A549 (cell line): Measurements from ENCODE around the gene TMEM87B. TPM values are rescaled to one million over a fixed set of nuclear protein-coding genes. Genes with fewer than 3 reads are reported as not detected.

ENCODE experiments used
- ATAC-seq, 2 experiments: fragments of 200-7000 bp in 1 of 2; fragments of >200 bp in 1 of 2; cut with Nextera tagmentation in 1 of 2; cut with Tn5 transposase in 1 of 2; 3 replicates each; pipeline versions ENCODE4 v1.8.0 to v1.9.1; 2018 to 2020; ENCODE audit warnings: mild to moderate bottlenecking in 1 of 2, moderate library complexity in 1 of 2
- CTCF ChIA-PET: fragments of 300-600 bp; sonication (Branson Sonifier 250); formaldehyde crosslinking; extraction: SDS; loops from one replicate; lab custom pipeline; 2021; ENCODE audit warnings: antibody characterized with exemption, inconsistent platforms; lab: Yijun Ruan, JAX
- POLR2A ChIA-PET: fragments of 350-600 bp; formaldehyde crosslinking; extraction: SDS; loops from one replicate; lab custom pipeline; 2021; ENCODE audit warnings: antibody characterized with exemption, inconsistent platforms; lab: Yijun Ruan, JAX
- DNase-seq, 2 experiments: peaks; one replicate each; pipeline versions ENCODE4 v3.0.0 to v3.0.0-alpha.2; 2011 to 2016; ENCODE audit warnings: low read depth in 1 of 2, low spot score in 1 of 2
- FAIRE-seq: peaks from 2 replicates; lab custom pipeline; 2011; peaks lifted over from hg19 to GRCh38; lab: Jason Lieb, UNC
- H3K27ac ChIP-seq, 2 experiments: fragments of >200 bp; sonication (Bioruptor Twin); formaldehyde crosslinking; 3 replicates each; pipeline ENCODE4 v1.5.1; 2016 to 2017
- H3K4me1 ChIP-seq: fragments of >200 bp; sonication (Bioruptor Twin); formaldehyde crosslinking; 3 replicates; pipeline ENCODE4 v1.6.1; 2016
- H3K4me2 ChIP-seq: fragments of >200 bp; sonication (Bioruptor Twin); formaldehyde crosslinking; 3 replicates; pipeline ENCODE4 v1.6.1; 2016
- H3K4me3 ChIP-seq: fragments of >200 bp; sonication (Bioruptor Twin); formaldehyde crosslinking; 3 replicates; pipeline ENCODE4 v1.5.1; 2016
- H3K9me3 ChIP-seq: fragments of >200 bp; sonication (Bioruptor Twin); formaldehyde crosslinking; 3 replicates; pipeline ENCODE4 v1.6.1; 2016
- EHF ChIP-seq: fragments of 250-450 bp; sonication (Bioruptor Pico); IDR thresholded peaks from 2 replicates; pipeline ENCODE4 v1.5.0; 2020; ENCODE audit warnings: mild to moderate bottlenecking
- ESRRA ChIP-seq: fragments of 150-350 bp; IDR thresholded peaks from 2 replicates; pipeline ENCODE4 v1.6.1; 2014; ENCODE audit warnings: mild to moderate bottlenecking, low read length, borderline replicate concordance
- FOSB ChIP-seq: fragments of 250-450 bp; sonication (Bioruptor Pico); IDR thresholded peaks from 2 replicates; pipeline ENCODE4 v1.5.0; 2020; ENCODE audit warnings: mild to moderate bottlenecking, moderate library complexity
- FOXS1 ChIP-seq: fragments of 250-450 bp; sonication (Bioruptor Pico); IDR thresholded peaks from 2 replicates; pipeline ENCODE4 v1.5.0; 2020; ENCODE audit warnings: mild to moderate bottlenecking, moderate library complexity
- HOXB13 ChIP-seq: fragments of 250-450 bp; sonication (Bioruptor Pico); IDR thresholded peaks from 2 replicates; pipeline ENCODE4 v1.5.0; 2020; ENCODE audit warnings: low read depth, mild to moderate bottlenecking, moderate library complexity
- MAZ ChIP-seq: fragments of 150-350 bp; IDR thresholded peaks from 2 replicates; pipeline ENCODE4 v1.6.1; 2014; ENCODE audit warnings: antibody characterized with exemption, low read depth, low read length, borderline replicate concordance
- NFE2L2 ChIP-seq: fragments of 150-350 bp; conservative IDR thresholded peaks from 2 replicates; pipeline ENCODE4 v1.6.1; 2014; ENCODE audit warnings: low read length
- NPAS2 ChIP-seq: fragments of 250-450 bp; sonication (Bioruptor Pico); IDR thresholded peaks from 2 replicates; pipeline ENCODE4 v1.8.0; 2022; ENCODE audit warnings: mild to moderate bottlenecking, moderate library complexity, borderline replicate concordance
- NR3C1 ChIP-seq: fragments of >200 bp; sonication (Bioruptor Twin); formaldehyde crosslinking; IDR thresholded peaks from 3 replicates; pipeline ENCODE4 v1.6.1; 2017
- POLR2A ChIP-seq: IDR thresholded peaks from 2 replicates; pipeline ENCODE4 v1.6.1; 2012; ENCODE audit warnings: mild to moderate bottlenecking, low read length
- RAD21 ChIP-seq, 2 experiments: fragments of >200 bp in 1 of 2; sonication (Bioruptor Twin) in 1 of 2; formaldehyde crosslinking in 1 of 2; IDR thresholded peaks in 1 of 2; conservative IDR thresholded peaks in 1 of 2; 2 replicates in 1 of 2; 3 replicates in 1 of 2; pipeline ENCODE4 v1.6.1; 2012 to 2018; ENCODE audit warnings: inconsistent platforms in 1 of 2
- RARB ChIP-seq: fragments of 250-450 bp; sonication (Bioruptor Pico); IDR thresholded peaks from 2 replicates; pipeline ENCODE4 v1.8.0; 2021; ENCODE audit warnings: mild to moderate bottlenecking, moderate library complexity
- RFX5 ChIP-seq: fragments of 450-650 bp; IDR thresholded peaks from 2 replicates; pipeline ENCODE4 v1.7.1; 2014; ENCODE audit warnings: antibody characterized with exemption, mild to moderate bottlenecking, moderate library complexity
- ZNF302 ChIP-seq: fragments of 250-450 bp; sonication (Bioruptor Pico); IDR thresholded peaks from 2 replicates; pipeline ENCODE4 v1.9.0; 2021; ENCODE audit warnings: inconsistent platforms, mild to moderate bottlenecking, moderate library complexity
- WGBS: methylation state at CpG from one replicate; pipeline ENCODE4 v1.1.6; 2017; ENCODE audit errors: missing lambda C conversion rate; 5-methylcytosine and 5-hydroxymethylcytosine counted together
- polyA plus RNA-seq, 4 experiments: library from polyadenylated mRNA; depleted of rRNA in 3 of 4; stranded (reverse); fragments of >200 nt; fragmentation: RNase III in 1 of 4; extraction: RNeasy Plus Mini Kit Qiagen cat#74134 plus additional on column Dnase treatment in 1 of 4; gene quantifications; 2 replicates in 3 of 4; 3 replicates in 1 of 4; pipeline ENCODE4 v1.2.3, GENCODE V29; 2011 to 2017
- TF ChIP-seq, protein P1 (sequence below): IDR thresholded peaks from 2 replicates; pipeline ENCODE4 v1.6.1; 2012
- TF ChIP-seq, protein P2 (sequence below): fragments of 150-350 bp; IDR thresholded peaks from 2 replicates; pipeline ENCODE4 v1.6.1; 2014; ENCODE audit warnings: low read depth, mild to moderate bottlenecking, low read length
- TF ChIP-seq, protein P3 (sequence below): fragments of 250-450 bp; sonication (Bioruptor Pico); IDR thresholded peaks from 2 replicates; pipeline ENCODE4 v1.5.0; 2021; ENCODE audit warnings: mild to moderate bottlenecking, moderate library complexity, borderline replicate concordance
- TF ChIP-seq, protein P4 (sequence below): fragments of >200 bp; sonication (Bioruptor Twin); formaldehyde crosslinking; IDR thresholded peaks from 3 replicates; pipeline ENCODE4 v1.5.1; 2016

The TMEM87B gene
- polyA plus RNA-seq, 2 of the 4 experiments (the other 2 are of a cell fraction): 12.3 to 27.0 TPM

DNA sequence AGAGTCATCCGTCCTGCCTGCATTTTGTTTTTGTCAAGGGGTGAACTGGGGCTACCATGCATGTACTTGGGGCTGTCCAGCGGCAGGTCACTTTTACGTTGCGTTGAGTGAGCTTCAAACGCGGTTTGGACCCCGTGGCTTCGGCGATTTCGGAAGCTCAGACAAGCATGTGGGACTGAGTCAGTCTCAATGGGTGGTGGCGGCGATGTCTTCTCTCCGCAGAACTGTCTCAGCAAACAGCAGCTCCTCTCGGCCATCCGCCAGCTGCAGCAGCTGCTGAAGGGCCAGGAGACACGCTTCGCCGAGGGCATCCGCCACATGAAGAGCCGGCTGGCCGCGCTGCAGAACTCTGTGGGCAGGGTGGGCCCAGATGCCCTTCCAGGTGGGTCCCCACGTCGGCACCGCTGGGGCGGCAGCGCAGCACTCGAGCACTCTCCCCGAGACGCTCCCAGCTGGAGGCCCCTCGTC is 104.4 kb downstream of the TMEM87B start:
- Histone ChIP-seq H3K4me3 (no peak overlapping the region), H3K27ac (no peak overlapping the region), H3K9me3 (no peaks in the 10 kb centered on the region), H3K4me2 (no peak overlapping the region), H3K4me1 (no peaks in the 10 kb centered on the region)
- FAIRE-seq: no peak
- CTCF ChIA-PET: no interaction called here
- DNase-seq: no peak
- POLR2A ChIA-PET: no interaction called here
- no peak for TF ChIP-seq RAD21 (conservative IDR thresholded peaks at IDR 0.05 in 1 of 2, IDR thresholded peaks at IDR 0.05 in 1 of 2)
- TF ChIP-seq NFE2L2: no peak
- no peak for TF ChIP-seq FOXS1
- TF ChIP-seq MAZ: no peak
- TF ChIP-seq, protein P1, sequence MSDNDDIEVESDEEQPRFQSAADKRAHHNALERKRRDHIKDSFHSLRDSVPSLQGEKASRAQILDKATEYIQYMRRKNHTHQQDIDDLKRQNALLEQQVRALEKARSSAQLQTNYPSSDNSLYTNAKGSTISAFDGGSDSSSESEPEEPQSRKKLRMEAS: no peak
- TF ChIP-seq POLR2A: no peak
- TF ChIP-seq, protein P2, sequence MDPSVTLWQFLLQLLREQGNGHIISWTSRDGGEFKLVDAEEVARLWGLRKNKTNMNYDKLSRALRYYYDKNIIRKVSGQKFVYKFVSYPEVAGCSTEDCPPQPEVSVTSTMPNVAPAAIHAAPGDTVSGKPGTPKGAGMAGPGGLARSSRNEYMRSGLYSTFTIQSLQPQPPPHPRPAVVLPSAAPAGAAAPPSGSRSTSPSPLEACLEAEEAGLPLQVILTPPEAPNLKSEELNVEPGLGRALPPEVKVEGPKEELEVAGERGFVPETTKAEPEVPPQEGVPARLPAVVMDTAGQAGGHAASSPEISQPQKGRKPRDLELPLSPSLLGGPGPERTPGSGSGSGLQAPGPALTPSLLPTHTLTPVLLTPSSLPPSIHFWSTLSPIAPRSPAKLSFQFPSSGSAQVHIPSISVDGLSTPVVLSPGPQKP: no peak
- TF ChIP-seq, protein P3, sequence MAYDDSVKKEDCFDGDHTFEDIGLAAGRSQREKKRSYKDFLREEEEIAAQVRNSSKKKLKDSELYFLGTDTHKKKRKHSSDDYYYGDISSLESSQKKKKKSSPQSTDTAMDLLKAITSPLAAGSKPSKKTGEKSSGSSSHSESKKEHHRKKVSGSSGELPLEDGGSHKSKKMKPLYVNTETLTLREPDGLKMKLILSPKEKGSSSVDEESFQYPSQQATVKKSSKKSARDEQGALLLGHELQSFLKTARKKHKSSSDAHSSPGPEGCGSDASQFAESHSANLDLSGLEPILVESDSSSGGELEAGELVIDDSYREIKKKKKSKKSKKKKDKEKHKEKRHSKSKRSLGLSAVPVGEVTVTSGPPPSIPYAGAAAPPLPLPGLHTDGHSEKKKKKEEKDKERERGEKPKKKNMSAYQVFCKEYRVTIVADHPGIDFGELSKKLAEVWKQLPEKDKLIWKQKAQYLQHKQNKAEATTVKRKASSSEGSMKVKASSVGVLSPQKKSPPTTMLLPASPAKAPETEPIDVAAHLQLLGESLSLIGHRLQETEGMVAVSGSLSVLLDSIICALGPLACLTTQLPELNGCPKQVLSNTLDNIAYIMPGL: no peak
- no peak for TF ChIP-seq HOXB13 (CRISPR knock-in tag)
- no peak for TF ChIP-seq ZNF302 (CRISPR knock-in tag)
- TF ChIP-seq FOSB: no peak
- TF ChIP-seq, protein P4, sequence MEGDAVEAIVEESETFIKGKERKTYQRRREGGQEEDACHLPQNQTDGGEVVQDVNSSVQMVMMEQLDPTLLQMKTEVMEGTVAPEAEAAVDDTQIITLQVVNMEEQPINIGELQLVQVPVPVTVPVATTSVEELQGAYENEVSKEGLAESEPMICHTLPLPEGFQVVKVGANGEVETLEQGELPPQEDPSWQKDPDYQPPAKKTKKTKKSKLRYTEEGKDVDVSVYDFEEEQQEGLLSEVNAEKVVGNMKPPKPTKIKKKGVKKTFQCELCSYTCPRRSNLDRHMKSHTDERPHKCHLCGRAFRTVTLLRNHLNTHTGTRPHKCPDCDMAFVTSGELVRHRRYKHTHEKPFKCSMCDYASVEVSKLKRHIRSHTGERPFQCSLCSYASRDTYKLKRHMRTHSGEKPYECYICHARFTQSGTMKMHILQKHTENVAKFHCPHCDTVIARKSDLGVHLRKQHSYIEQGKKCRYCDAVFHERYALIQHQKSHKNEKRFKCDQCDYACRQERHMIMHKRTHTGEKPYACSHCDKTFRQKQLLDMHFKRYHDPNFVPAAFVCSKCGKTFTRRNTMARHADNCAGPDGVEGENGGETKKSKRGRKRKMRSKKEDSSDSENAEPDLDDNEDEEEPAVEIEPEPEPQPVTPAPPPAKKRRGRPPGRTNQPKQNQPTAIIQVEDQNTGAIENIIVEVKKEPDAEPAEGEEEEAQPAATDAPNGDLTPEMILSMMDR: no peak
- no peak for TF ChIP-seq ESRRA
- no peak for TF ChIP-seq NR3C1
- no peak for TF ChIP-seq NPAS2 (CRISPR knock-in tag)
- ATAC-seq: no peak
- 94% methylated on average over 31 of the region's 31 CpGs for WGBS

DNA sequence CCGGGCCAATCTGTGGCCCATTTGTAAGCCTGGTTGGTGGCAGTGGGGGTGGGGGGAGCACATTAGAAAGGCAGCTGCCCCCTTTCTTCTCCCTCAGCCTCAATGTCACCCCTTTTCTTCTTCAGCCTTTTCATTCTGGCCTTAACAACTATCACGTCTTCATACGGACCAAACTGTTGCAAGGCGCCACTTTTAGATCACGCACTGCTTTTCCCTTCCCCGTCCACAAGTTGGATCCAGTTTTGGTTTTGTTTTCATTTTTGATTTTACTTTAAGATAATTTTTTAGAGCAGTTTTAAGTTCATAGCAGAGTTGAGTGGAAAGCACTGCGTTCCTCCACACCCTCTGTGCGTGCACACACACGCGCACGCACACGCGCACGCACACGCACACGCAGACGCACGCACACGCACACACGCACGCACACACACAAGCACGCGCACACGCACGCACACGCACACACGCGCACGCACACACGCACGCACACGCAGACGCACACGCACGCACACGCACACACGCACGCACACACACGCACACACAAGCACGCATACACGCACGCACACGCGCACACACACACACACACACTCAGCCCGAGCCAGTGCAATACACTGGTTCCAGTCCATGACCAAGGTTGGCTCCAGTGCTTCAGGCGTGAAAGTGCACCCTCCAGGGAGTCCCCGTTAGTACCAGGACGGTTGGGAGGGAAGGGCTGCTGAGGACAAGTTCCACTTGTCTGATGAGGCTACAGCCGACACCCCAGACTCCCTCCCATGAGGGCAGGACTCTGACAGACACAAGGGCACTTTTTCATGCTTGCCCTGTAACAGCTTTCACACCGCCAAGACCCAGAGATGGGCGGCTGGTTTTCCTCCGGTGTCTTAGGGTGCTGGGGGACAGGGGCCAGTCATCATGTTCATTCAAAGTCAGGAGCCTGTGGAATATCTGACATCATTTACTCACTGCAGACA is 105.5 kb downstream of the TMEM87B start:
- Histone ChIP-seq H3K4me1 (no peaks in the 10 kb centered on the region), H3K27ac (no peak overlapping the region), H3K4me2 (no peak overlapping the region), H3K4me3 (no peak overlapping the region), H3K9me3 (no peaks in the 10 kb centered on the region)
- ATAC-seq: no peak
- no peak for FAIRE-seq
- ChIA-PET CTCF (interaction anchor here (1.0 kb wide), 1 partner anchor 35 kb away, joined by 3 read pairs; no protein-coding TSS in a partner anchor), POLR2A (no interaction called here)
- 78% methylated on average over 37 of the region's 52 CpGs for WGBS
- no peak for DNase-seq
- TF ChIP-seq EHF (CRISPR knock-in tag) (no peak), RARB (CRISPR knock-in tag) (no peak), RFX5 (no peak), NFE2L2 (no peak)
